Kidney tubule cell (primary cell): ENCODE measurements around the gene FAM174A.
"Not testable (repeated sequence)": the region's sequence is repeated elsewhere in the genome, so short reads cannot be mapped to it uniquely, and the experiment has no call there.

Source experiments
- DNase-seq: peaks from one replicate; pipeline ENCODE4 v3.0.0-alpha.2; 2018; ENCODE audit warnings: low spot score

The FAM174A gene

DNA sequence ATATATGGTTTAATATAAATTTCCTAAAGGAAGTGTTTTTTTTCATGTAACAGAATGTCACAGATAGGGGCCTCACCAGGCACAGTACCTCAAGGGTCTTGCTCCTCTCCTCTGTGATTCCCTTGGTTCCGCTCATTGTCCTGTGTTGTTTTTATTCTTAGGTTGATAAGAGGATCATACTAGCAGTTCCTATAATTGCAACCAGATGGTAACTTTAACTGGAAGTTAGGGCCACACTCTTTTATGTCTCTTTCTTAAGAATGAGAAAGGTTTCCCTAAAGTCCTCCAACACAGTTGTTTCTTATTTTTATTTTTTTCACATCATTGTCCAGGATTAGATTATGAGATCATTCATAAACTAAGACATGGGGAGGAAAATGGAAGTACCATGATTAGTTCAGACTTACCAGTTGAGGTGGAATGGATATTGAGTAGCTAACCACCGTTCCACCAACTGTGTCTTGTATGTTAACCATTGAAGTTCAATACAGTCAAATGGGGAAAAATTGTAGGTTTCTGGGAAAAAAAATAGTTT, 41.1 kb downstream of the FAM174A start:
- no peak for DNase-seq

DNA sequence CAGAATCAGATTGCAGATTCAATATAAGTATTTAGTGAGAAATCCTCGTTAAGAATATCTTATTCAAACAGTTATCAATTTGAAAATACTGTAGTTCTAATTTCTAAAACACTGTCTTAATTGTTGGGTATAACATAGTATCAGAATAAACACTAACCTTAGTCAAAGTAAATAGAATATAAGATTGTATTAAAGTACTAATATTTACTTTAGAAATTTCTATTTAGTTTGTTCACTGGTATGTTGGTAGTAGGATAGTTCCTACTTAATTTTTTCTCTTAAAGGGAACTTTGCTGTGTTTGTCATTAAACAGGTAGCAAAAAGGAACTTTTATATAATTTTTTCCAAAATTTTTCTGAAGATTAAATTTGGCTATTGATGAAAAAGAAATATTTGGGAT, 42.3 kb downstream of the FAM174A start:
- DNase-seq, result no peak

DNA sequence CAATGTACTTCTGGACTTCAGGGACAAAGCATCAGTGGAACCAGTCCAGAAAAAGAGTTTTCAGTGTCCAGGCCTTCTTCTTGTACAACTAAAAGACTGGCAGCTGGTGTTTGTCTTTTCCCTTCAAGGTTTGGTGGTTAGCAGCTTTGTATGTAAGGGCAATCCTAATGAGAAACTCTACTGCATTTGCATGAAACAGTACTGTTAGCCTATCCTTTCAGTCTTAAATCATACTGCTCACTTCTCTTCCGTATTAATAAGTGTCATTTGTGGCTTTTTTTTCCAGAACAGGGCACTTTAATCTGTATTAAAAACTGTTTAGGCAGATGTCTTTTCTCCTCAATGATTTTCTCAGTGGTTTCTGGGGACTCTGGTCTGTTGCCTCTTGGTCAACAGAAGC, 48.9 kb downstream of the FAM174A start:
- DNase-seq, result no peak

DNA sequence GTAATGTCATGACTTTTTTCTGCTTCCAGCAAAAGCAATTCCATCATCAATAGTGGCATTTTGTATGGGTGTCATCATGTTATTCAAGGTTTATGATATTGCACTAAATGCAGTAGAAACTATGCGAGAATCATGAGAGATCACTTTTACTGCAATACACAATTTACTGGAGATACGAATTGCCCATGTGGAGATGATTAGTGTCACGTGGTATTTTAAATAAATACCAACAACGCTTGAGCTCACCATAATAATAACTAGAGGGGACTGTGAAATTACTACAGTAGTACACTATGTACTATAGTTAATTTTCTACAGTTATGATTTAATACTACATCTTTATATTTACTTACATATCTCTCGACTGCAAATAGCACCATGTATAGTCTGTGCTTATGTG, 49.7 kb downstream of the FAM174A start:
- DNase-seq, result no peak

DNA sequence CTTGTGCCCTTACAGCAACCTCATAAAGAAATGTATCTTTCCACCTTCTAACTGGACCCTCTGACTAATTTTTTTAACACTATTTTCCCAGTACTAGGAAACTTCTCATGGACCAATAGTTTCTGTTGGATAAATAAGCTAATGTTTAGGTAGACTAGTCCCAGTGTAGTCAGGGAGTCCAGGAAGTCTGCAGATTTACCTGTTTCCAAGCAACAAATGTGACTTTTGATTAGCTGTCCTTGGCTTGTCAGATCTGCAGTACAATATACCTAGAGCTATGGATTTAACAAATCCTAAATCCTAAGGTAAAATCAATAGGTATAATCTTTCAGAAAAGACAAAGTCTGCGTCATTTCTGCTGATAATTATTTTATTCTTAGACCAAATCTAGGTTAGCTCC, 55.7 kb downstream of the FAM174A start:
- peak; percentile 41 for DNase-seq

DNA sequence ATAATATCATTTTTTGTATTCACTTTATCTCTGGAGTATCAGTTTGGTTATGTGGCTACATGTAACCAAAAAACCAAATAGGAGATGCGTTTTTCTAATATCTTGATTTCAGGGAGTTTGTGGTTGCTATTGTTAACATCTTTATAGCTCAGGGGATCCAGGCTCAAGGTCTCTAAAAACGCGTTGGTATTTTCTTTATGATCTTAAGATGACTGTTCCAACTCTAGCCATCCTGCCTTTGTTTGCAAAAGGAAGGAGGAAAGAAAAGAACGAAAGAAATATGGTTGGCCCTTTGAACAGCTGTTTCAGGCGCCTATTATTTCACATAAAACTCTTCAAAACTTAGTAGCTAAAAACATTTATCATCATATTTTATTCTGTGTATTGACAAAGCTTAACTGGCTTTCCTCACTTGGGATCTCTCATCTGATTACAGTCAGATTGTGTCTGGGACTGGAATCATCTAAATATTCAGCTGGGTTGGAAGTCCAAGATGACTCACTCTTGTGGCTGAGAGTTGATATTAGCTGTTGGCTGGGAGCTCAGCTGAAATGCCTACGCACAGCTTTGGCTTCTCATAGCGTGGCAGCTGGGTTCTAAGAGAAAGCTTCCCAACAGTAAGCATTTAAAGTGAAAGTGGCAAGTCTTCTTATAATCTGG, 60.1 kb downstream of the FAM174A start:
- DNase-seq, result peak; percentile 82

DNA sequence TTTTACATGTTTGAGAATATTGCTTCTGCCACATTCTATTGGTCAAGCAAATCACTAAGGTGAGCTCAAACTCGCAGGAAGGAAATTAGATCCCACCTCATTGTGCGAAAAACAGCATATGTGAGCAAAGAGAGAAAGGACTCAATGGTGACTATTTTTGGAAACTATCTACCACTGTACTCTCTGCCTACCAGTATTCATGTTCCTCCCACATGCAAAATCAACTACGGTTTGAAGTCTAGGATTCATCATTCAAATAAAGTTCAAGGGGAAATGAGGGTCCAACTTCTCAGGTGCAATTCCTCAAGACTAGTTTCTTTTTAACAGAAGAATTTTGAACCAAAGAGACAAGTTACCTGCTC, 60.6 kb downstream of the FAM174A start:
- no peak for DNase-seq

DNA sequence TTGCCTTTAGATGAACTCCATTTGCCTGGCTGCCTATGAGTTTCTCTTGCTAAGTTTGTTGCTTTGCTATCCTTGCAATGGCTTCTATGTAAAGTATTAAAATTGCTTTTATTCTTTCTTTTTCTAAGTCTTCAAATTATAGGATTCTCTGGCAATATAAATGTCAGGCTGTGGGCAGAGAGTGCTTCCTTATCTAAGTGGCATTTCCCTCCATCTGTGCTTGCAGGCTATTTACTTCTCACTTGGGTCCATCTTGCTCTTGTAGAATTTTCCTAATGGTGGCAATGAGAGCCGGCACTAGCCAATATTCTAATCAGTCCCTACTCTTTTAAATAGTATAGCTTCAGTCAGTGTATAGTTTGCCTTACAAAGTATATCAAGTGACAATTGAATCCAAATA, 63.3 kb downstream of the FAM174A start:
- no peak for DNase-seq

DNA sequence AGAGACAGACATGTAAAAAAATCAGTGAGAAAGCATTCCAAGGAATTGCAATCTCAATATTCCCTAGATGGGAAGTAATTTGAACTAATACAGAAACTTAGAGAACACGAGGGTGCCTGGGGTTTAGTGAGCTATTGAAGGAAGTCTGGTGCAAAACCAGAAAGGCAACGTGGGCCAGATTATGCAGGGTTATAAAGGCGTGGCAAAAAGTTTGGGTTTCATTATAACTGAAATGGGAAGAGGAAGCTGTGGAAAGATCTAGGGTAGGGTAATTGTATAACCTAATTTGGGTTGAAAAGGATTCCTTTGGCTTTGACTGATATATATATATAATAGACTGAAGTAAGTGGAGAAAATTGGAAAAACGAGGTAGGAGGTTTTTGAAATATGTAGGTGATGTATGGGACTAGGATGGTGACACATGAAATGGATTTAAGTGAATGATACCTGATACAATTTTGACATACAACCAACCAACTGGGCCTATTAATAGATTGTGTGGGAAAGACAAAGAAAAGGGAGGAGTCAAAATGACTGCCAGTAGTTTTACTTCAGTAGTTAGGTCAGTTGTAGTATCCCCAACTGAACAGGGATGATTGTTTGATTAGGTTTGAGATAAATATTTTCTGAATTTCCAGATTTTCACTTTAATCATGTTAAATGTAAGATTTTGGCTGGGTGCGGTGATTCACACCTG, 65.3 kb downstream of the FAM174A start:
- DNase-seq, result no peak

DNA sequence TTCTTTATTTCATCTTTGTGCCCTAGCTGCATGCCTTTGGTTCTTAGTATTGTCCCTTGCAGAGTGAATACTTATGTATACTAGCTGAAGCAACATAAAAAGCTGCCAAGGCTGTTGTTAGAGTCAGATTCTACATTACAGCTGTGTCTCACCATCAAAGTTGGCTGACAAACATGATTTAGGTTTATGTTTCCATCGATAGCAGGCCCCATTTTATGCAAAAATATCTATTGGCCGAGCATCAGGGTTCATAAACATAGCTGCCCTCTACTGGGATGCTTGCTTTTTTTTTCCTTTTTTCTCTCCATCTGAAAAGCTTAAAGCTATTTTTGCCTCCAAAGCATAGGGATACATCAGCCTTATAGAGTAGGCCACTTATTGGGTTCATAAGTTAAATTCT, 68.0 kb downstream of the FAM174A start:
- no peak for DNase-seq

DNA sequence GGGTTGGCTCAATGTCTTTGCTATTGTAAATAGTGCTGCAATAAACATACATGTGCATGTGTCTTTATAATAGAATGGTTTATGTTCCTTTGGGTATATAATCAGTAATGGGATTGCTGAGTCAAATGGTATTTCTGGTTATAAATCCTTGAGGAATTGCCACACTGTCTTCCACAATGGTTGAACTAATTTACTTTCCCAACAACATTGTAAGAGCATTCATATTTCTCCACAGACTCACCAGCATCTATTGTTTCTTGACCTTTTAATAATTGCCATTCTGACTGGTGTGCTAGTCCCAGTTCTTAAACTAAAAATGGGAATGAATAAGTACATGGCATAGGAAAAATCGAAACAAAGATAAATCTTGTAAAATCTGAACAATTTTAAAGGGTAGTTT, 68.8 kb downstream of the FAM174A start:
- not testable (repeated sequence) for DNase-seq

DNA sequence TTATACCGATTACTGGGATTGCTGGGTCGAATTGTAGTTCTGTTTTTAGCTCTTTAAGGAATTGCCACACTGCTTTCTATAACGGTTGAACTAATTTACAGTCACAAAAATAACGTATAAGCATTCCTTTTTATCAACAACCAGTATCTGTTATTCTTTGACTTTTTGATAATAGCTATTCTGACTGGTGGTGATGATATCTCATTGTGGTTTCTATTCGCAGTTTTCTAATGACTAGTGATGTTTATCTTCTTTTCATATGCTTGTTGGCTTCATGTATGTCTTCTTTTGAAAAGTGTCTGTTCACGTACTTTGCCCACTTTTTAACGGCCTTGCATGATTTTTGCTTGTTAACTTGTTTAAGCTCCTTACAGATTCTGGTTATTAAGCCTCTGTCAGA, 74.4 kb downstream of the FAM174A start:
- DNase-seq, result no peak

DNA sequence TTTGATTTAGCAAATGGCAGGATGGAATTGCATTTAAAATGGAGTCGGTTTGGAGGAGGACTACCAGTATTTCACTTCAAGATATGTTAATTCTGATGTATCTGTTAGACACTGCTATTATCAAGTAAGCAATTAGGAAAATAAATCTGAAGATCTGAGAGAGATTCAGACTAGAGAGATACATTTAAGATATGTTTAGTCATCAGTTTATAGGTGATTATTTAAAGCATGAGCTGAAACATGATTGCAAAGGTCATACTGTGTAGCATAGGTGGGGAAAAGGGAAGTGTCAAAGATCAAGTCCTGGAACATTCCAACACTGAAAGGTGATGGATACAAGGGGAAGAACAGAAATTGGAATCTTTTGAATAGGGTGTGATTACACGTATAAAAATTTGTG, 79.1 kb downstream of the FAM174A start:
- no peak for DNase-seq

DNA sequence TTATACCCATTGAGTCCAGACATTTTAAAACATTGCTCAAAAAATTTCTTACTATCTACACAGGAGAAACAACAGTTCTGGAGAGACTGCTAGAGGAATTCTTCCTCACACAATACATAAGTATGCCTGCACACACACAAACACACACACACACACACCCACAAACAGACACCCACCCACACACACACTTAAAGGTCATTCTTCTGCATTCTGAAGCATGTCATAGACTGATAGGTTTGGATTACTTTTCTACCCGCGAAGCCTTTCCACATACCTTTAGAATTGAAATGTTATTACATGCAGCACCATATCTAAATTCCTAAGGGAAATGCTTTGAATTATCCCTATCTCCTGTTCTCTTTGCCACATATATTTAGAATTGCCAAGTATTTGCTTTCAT, 80.2 kb downstream of the FAM174A start:
- no peak for DNase-seq

DNA sequence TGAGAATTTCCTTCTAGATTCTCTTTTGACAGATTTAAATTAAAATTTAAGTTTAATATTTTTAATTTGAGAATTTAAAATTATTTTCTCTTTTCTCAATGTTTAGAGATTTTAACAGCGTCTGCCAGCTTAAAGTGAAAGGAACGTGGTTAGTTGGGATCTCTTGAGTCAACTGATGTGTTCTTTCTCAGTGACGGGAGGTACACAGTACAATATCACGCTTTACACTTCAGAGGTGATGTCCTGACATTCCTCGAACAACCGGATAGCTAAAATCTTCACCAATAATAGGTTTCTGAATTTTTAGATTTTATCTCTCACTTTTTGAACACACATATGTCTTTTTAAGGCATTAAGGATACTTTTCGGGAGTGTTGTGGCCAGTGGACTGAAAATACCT, 81.1 kb downstream of the FAM174A start:
- no peak for DNase-seq

DNA sequence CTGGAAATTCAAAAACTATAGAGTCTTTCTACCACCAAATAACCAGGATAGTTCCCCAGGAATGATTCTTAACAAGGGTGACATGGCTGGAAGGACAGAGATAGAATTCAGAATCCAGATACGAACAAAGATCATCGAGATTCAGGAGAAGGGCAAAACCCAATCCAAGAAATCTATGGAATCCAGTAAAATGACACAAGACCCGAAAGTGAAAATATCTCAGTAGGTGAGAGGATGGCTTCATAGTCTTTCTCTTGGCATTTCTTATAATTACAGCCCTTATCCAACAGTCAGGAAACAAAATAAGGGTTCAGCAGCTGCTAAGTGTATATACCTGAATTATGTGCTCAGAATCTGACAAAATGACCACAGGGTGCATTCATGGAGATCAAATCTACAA, 81.8 kb downstream of the FAM174A start:
- no peak for DNase-seq

DNA sequence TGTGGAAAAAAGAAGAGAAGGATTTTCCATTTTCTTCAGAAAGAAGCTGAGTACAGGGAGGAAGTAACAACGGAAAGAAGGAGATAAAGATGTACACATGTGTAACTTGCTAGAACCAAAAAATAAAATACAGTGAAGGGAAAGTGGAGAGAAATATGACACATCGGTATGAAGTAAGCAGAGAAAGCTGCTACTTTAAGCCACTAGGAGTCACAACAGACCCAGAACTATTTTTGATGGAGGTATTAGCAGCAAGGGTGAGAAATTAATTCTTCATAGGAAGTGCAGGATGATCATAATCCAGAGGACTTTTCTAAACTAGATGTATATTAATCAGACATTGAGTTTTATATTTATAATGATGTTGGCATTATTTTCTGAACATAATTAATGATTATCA, 88.5 kb downstream of the FAM174A start:
- peak; percentile 54 for DNase-seq

DNA sequence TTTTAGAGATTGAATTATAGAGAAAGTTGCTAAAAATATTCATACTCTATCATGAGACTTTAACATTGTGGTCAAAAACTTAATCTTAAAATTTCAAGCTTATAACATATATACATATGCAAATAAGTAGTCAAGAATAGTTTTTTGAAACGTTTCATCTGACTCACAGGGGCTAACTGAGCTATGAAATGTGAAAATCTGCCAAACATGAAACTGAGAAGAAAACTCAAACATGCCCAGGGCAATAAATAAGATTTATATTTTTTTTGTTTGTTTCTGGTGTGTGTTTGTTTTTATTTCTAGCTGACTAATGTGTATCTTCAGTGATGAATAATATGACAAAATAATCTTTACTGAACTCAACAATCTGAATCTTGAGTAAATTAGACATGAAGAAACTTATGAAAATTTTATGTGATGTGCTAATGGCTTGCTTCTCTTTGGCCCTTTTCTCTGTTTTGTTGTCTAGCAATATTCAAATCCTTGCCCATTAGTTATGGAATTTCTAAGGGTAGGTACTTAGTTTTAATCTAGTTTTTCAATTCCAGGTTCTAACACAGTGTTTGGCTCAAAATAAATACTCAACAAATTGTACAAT, 99.9 kb downstream of the FAM174A start:
- DNase-seq, result no peak
